GM12878 (cell line): ENCODE results near the gene SIN3A. TPM values are rescaled to one million over a fixed set of nuclear protein-coding genes. Genes with fewer than 3 reads are reported as not detected.

Experiments used
- ATAC-seq: fragments of 200-7000 bp; cut with Tn5 transposase; 3 replicates; pipeline ENCODE4 v1.9.1; 2020; ENCODE audit warnings: mild to moderate bottlenecking, moderate library complexity
- BruUV-seq: library from RNA; stranded (reverse); fragments of 400-500 nt; replicated peaks from 2 replicates; lab custom pipeline; 2021; lab: Mats Ljungman, UMichigan
- CTCF ChIA-PET: fragments of 300-600 bp; sonication (Branson Sonifier 250); formaldehyde crosslinking; extraction: SDS; loops from one replicate; lab custom pipeline; 2021; ENCODE audit warnings: inconsistent platforms; lab: Yijun Ruan, JAX
- POLR2A ChIA-PET: fragments of 350-600 bp; formaldehyde crosslinking; extraction: SDS; loops from one replicate; lab custom pipeline; 2021; ENCODE audit warnings: inconsistent platforms; lab: Charles Lee
- RAD21 ChIA-PET: fragments of 300-600 bp; sonication (Branson Sonifier 250); formaldehyde crosslinking; loops from one replicate; lab custom pipeline; 2023; ENCODE audit warnings: antibody characterized with exemption; ENCODE audit not compliant: unreplicated experiment; lab: Charles Lee
- SMC1A ChIA-PET: fragments of 300-600 bp; sonication (Branson Sonifier 250); formaldehyde crosslinking; loops from one replicate; lab custom pipeline; 2023; ENCODE audit not compliant: unreplicated experiment, uncharacterized antibody; lab: Charles Lee
- DNase-seq: peaks from one replicate; pipeline ENCODE4 v3.0.0-alpha.2; 2011; ENCODE audit warnings: low read depth, low spot score
- FAIRE-seq: peaks from 3 replicates; lab custom pipeline; 2011; peaks lifted over from hg19 to GRCh38; lab: Jason Lieb, UNC
- H2AFZ ChIP-seq: 2 replicates; pipeline ENCODE4 v1.6.0; 2011; ENCODE audit warnings: low read depth, low read length, control low read depth; ENCODE audit not compliant: control insufficient read depth
- H3K27ac ChIP-seq: 2 replicates; pipeline ENCODE4 v1.5.1; 2011; ENCODE audit warnings: control low read depth; ENCODE audit not compliant: control insufficient read depth, insufficient read depth
- H3K27me3 ChIP-seq, 2 experiments: replicated peaks in 1 of 2; 2 replicates each; pipeline versions ENCODE4 v1.6.0 to v1.6.1; 2011; ENCODE audit warnings: low read length in 1 of 2; ENCODE audit not compliant: control insufficient read depth in 2 of 2, insufficient read depth in 2 of 2
- H3K36me3 ChIP-seq, 2 experiments: 2 replicates each; pipeline ENCODE4 v1.5.1; 2011; ENCODE audit warnings: low read length in 1 of 2; ENCODE audit not compliant: control insufficient read depth in 2 of 2, insufficient read depth in 2 of 2
- H3K4me1 ChIP-seq: 2 replicates; pipeline ENCODE4 v1.6.1; 2011; ENCODE audit warnings: mild to moderate bottlenecking, low read length, moderate library complexity, mixed read lengths; ENCODE audit not compliant: control insufficient read depth, insufficient read depth
- H3K4me2 ChIP-seq: 2 replicates; pipeline ENCODE4 v1.6.0; 2011; ENCODE audit warnings: control low read depth; ENCODE audit not compliant: control insufficient read depth, insufficient read depth
- H3K4me3 ChIP-seq: fragments of 200-600 bp; sonication (generic); 2 replicates; pipeline ENCODE4 v1.5.1; 2016
- H3K79me2 ChIP-seq: 2 replicates; pipeline ENCODE4 v1.6.0; 2011; ENCODE audit warnings: low read length; ENCODE audit not compliant: control insufficient read depth, insufficient read depth
- H3K9ac ChIP-seq: 2 replicates; pipeline ENCODE4 v1.8.0; 2011; ENCODE audit warnings: low read length, control low read depth, mixed read lengths; ENCODE audit not compliant: control insufficient read depth, insufficient read depth
- H3K9me3 ChIP-seq: replicated peaks from 3 replicates; pipeline ENCODE4 v1.5.1; 2011; ENCODE audit warnings: mild to moderate bottlenecking, low read length; ENCODE audit not compliant: control insufficient read depth, insufficient read depth
- H4K20me1 ChIP-seq: 2 replicates; pipeline ENCODE4 v1.6.0; 2011; ENCODE audit not compliant: control insufficient read depth, insufficient read depth
- ATF2 ChIP-seq: IDR thresholded peaks from 2 replicates; pipeline ENCODE4 v1.6.1; 2012; ENCODE audit warnings: low read length, inconsistent platforms
- CTCF ChIP-seq, 3 experiments: IDR thresholded peaks in 2 of 3; conservative IDR thresholded peaks in 1 of 3; 2 replicates each; pipeline ENCODE4 v1.5.1; 2011; ENCODE audit warnings: low read depth in 3 of 3, low read length in 3 of 3, mild to moderate bottlenecking in 3 of 3, control low read depth in 2 of 3, moderate library complexity in 2 of 3, inconsistent platforms in 1 of 3, mixed read lengths in 1 of 3; ENCODE audit not compliant: control insufficient read depth in 2 of 3, insufficient read depth in 1 of 3; ENCODE audit errors: extremely low read depth in 1 of 3
- EGR1 ChIP-seq, 2 experiments: IDR thresholded peaks; 1 replicate in 1 of 2; 2 replicates in 1 of 2; pipeline ENCODE4 v1.6.1; 2011 to 2012; ENCODE audit warnings: low read depth in 2 of 2, low read length in 2 of 2, borderline replicate concordance in 1 of 2, mild to moderate bottlenecking in 1 of 2, moderate library complexity in 1 of 2
- EP300 ChIP-seq, 2 experiments: fragments of 150-350 bp in 1 of 2; IDR thresholded peaks; 2 replicates each; pipeline ENCODE4 v1.6.1; 2011 to 2012; ENCODE audit warnings: low read depth in 2 of 2, low read length in 2 of 2, borderline replicate concordance in 1 of 2, improper control_type of control experiment in 1 of 2, inconsistent platforms in 1 of 2; ENCODE audit not compliant: control insufficient read depth in 1 of 2
- EZH2 ChIP-seq: IDR thresholded peaks from 2 replicates; pipeline ENCODE4 v1.6.1; 2012; ENCODE audit warnings: low read depth, mild to moderate bottlenecking, control low read depth, inconsistent platforms, low read length, borderline replicate concordance; ENCODE audit not compliant: control insufficient read depth
- IRF3 ChIP-seq: fragments of 450-650 bp; IDR thresholded peaks from 2 replicates; pipeline ENCODE4 v1.6.1; 2014; ENCODE audit warnings: mild to moderate bottlenecking
- MTA2 ChIP-seq: fragments of 450-650 bp; IDR thresholded peaks from 2 replicates; pipeline ENCODE4 v1.6.1; 2016; ENCODE audit warnings: low read depth, mild to moderate bottlenecking, moderate library complexity
- NFYB ChIP-seq: IDR thresholded peaks from 2 replicates; pipeline ENCODE4 v1.6.1; 2011; ENCODE audit warnings: low read depth, mild to moderate bottlenecking, low read length, improper control_type of control experiment, moderate library complexity; ENCODE audit not compliant: insufficient read depth
- NRF1 ChIP-seq: conservative IDR thresholded peaks from 2 replicates; pipeline ENCODE4 v1.6.1; 2011; ENCODE audit warnings: mild to moderate bottlenecking, low read depth, low read length, improper control_type of control experiment
- STAT1 ChIP-seq: fragments of 450-650 bp; conservative IDR thresholded peaks from 2 replicates; pipeline ENCODE4 v1.6.1; 2014; ENCODE audit warnings: antibody characterized with exemption, mild to moderate bottlenecking
- TBL1XR1 ChIP-seq: IDR thresholded peaks from 2 replicates; pipeline ENCODE4 v1.6.1; 2012; ENCODE audit warnings: low read depth, low read length, improper control_type of control experiment
- ZNF592 ChIP-seq: fragments of 450-650 bp; IDR thresholded peaks from 2 replicates; pipeline ENCODE4 v1.6.1; 2017; ENCODE audit warnings: mild to moderate bottlenecking, moderate library complexity
- ZNF622 ChIP-seq: fragments of 450-650 bp; IDR thresholded peaks from 2 replicates; pipeline ENCODE4 v1.6.1; 2017; ENCODE audit warnings: mild to moderate bottlenecking, inconsistent platforms
- WGBS: methylation state at CpG from one replicate; pipeline ENCODE4 v1.1.6; 2016; ENCODE audit warnings: low lambda C conversion rate; ENCODE audit not compliant: insufficient replicate concordance, insufficient coverage; ENCODE audit errors: missing lambda C conversion rate; 5-methylcytosine and 5-hydroxymethylcytosine counted together
- in situ Hi-C: fragments of 300-500 bp; cut with MboI; formaldehyde crosslinking; loops from 9 replicates; pipeline ENCODE4 v1.14.3; 2018; ENCODE audit warnings: mixed read lengths
- intact Hi-C: fragments of 100-400 bp; cut with micrococcal nuclease; formaldehyde crosslinking; loops from one replicate; pipeline ENCODE4 v1.14.2; 2022; ENCODE audit not compliant: unreplicated experiment
- polyA plus RNA-seq, 11 experiments: library from polyadenylated mRNA; depleted of rRNA in 4 of 11; unstranded in 6 of 11; stranded (reverse) in 5 of 11; fragments of >200 nt; fragmentation: Nextera tagmentation in 4 of 11; fragmentation: Illumina TruSeq in 1 of 11; extraction: Ambion mirVana in 4 of 11; extraction: Trizol in 1 of 11; gene quantifications; 1 replicate in 1 of 11; 2 replicates in 10 of 11; pipeline versions ENCODE4 v1.2.1 to v1.2.3, GENCODE V29; 2011 to 2016; ENCODE audit warnings: inconsistent platforms in 2 of 11, missing spikeins in 2 of 11, low read depth in 1 of 11
- total RNA-seq, 4 experiments: library from RNA; depleted of rRNA in 3 of 4; stranded (reverse); fragments of >200 nt in 3 of 4; fragmentation: Illumina TruSeq in 1 of 4; extraction: Trizol in 1 of 4; gene quantifications; 2 replicates each; pipeline versions ENCODE4 v1.2.1 to v1.2.3, GENCODE V29; 2013 to 2021

The SIN3A gene
- total and polyA plus RNA-seq, 10 of the 15 experiments (the other 5 are each of a cell fraction or from before 2014, with no cell fraction given), result 6.4 to 62.2 (median 29.2) TPM

GRCh38 chr15:75356006-75356405 is 95.5 kb downstream of the SIN3A start (continued):
- TF ChIP-seq ZNF592 (no peak), EP300 (IDR thresholded peaks at IDR 0.05; ENCODE audit: borderline replicate concordance in 1 of 2, control insufficient read depth in 1 of 2, low read depth in 2 of 2, low read length in 2 of 2) (no peak), ZNF622 (no peak)
- TF ChIP-seq, all 136 proteins: peak for 0

- Histone ChIP-seq H3K36me3 (no peaks in the 10 kb centered on the region; a peak in 2 of 4 replicates), H3K4me3 (no peak overlapping the region), H3K27ac (no peak overlapping the region), H3K79me2 (no peaks in the 10 kb centered on the region), H2AFZ (no peak overlapping the region), H4K20me1 (no peaks in the 10 kb centered on the region), H3K4me2 (no peak overlapping the region), H3K9me3 (no peaks in the 10 kb centered on the region; the same call in 2 of the 3 replicates), H3K27me3 (no peaks in the 10 kb centered on the region), H3K9ac (no peak overlapping the region), H3K4me1 (no peaks in the 10 kb centered on the region)
- in situ Hi-C loops, result no loop called here
- ChIA-PET RAD21 (no interaction called here), POLR2A (no interaction called here), SMC1A (no interaction called here), CTCF (interaction anchor here (2.2 kb wide), 1 partner anchor 13 kb away, joined by 12 read pairs; the partner anchor contains the start of gene MAN2C1)
- 84% methylated on average over 4 of the region's 4 CpGs for WGBS
- DNase-seq (no peak), ATAC-seq (no peak), FAIRE-seq (no peak)
- BruUV-seq, result no TSS peak
- intact Hi-C loops, result no loop called here
- TF ChIP-seq CTCF (IDR thresholded peaks at IDR 0.05 in 2 of 3, conservative IDR thresholded peaks at IDR 0.05 in 1 of 3; ENCODE audit: control insufficient read depth in 2 of 3, extremely low read depth in 1 of 3, insufficient read depth in 1 of 3, low read depth in 3 of 3, low read length in 3 of 3) (no peak), EZH2 (no peak), MTA2 (no peak), TBL1XR1 (no peak), ATF2 (no peak), NFYB (no peak), NRF1 (no peak), STAT1 (no peak), IRF3 (no peak), EGR1 (IDR thresholded peaks at IDR 0.05; ENCODE audit: borderline replicate concordance in 1 of 2, low read depth in 2 of 2, low read length in 2 of 2) (no peak)
Observed at GRCh38 chr15:75355369-75355768, 96.1 kb downstream of the SIN3A start.
